Ectodermal cell (in vitro differentiated cells): Measurements from ENCODE around the gene TMEM127.
"Not testable (repeated sequence)": the region's sequence is repeated elsewhere in the genome, so short reads cannot be mapped to it uniquely, and the experiment has no call there.

Experiments used
- H3K27ac ChIP-seq: 2 replicates; pipeline ENCODE4 v1.7.0; 2013; ENCODE audit warnings: mild to moderate bottlenecking, low read depth, low read length; ENCODE audit not compliant: insufficient read depth, poor library complexity, severe bottlenecking
- H3K27me3 ChIP-seq: 2 replicates; pipeline ENCODE4 v1.7.0; 2013; ENCODE audit warnings: mild to moderate bottlenecking, low read length; ENCODE audit not compliant: insufficient read depth, control insufficient read depth, poor library complexity, severe bottlenecking
- H3K36me3 ChIP-seq: one replicate; pipeline ENCODE4 v1.7.0; 2013; ENCODE audit warnings: low read length; ENCODE audit not compliant: control insufficient read depth, insufficient read depth
- H3K4me1 ChIP-seq: one replicate; pipeline ENCODE4 v1.7.0; 2013; ENCODE audit warnings: low read length; ENCODE audit not compliant: control insufficient read depth, insufficient read depth
- H3K4me3 ChIP-seq: 2 replicates; pipeline ENCODE4 v1.7.0; 2013; ENCODE audit warnings: low read depth, low read length, control low read depth; ENCODE audit not compliant: insufficient read depth
- H3K9me3 ChIP-seq: 2 replicates; pipeline ENCODE4 v1.7.0; 2013; ENCODE audit warnings: mild to moderate bottlenecking, low read length, moderate library complexity; ENCODE audit not compliant: control insufficient read depth
- WGBS, 2 experiments: methylation state at CpG; one replicate each; pipeline ENCODE4 v1.1.7; 2013; ENCODE audit warnings: missing lambda C conversion rate in 2 of 2; 5-methylcytosine and 5-hydroxymethylcytosine counted together

The TMEM127 gene

GRCh38 chr2:96225016-96225533 lies 40.7 kb downstream of the TMEM127 start:
- no peak overlapping the region for H3K27ac ChIP-seq
- no peaks in the 10 kb centered on the region for H3K9me3 ChIP-seq
- no peaks in the 10 kb centered on the region for H3K27me3 ChIP-seq
- H3K4me3 ChIP-seq = no peak overlapping the region
- 91 to 94% methylated on average over 3 of the region's 3 CpGs for WGBS, 2 experiments
- H3K36me3 ChIP-seq = no peaks in the 10 kb centered on the region
- H3K4me1 ChIP-seq = no peaks in the 10 kb centered on the region

- 78 to 100% methylated on average over 1 of the region's 1 CpG for WGBS, 2 experiments
- H3K27me3 ChIP-seq, H3K36me3 ChIP-seq: not testable (repeated sequence)
Measured at GRCh38 chr2:96221106-96221505, 44.7 kb downstream of the TMEM127 start.

GRCh38 chr2:96219959-96220358 lies 45.8 kb downstream of the TMEM127 start:
- not testable (repeated sequence) for H3K4me3 ChIP-seq, H3K27ac ChIP-seq, H3K9me3 ChIP-seq, H3K36me3 ChIP-seq, H3K27me3 ChIP-seq, H3K4me1 ChIP-seq
- 96 to 97% methylated on average over 4 of the region's 4 CpGs for WGBS, 2 experiments

More at GRCh38 chr2:96221106-96221505, 44.7 kb downstream of the TMEM127 start:
- not testable (repeated sequence) for H3K9me3 ChIP-seq, H3K4me3 ChIP-seq, H3K27ac ChIP-seq, H3K4me1 ChIP-seq

DNA sequence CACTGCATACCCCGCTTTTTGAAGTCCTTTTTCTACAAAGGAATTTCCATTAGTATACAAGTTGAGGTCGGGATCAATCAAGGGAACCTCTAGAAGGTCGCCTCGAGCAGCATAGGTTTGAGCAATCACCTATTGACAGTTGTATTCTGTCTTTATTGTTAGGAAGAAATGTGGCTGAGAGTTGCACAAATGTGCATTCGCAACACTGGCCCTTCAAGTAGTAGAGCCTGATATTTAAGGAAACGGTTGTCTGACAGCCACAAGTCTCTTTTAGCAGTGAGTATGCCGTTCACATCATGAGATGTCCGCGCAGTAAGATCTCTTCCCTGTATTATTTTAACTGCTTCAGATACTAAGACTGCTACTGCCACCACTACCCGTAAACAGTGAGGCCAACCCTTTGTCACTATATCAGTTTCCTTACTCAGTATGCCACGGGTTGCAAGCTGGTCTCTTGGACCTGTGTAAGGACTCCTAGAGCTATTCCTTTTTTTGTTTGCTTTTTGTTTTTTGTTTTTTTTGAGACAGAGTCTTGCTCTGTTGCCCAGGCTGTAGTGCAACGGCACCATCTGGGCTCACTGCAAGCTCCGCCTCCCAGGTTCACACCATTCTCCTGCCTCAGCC lies 47.2 kb downstream of the TMEM127 start:
- Histone ChIP-seq H3K36me3 (no peaks in the 10 kb centered on the region), H3K9me3 (no peaks in the 10 kb centered on the region), H3K27ac (no peak overlapping the region), H3K27me3 (no peaks in the 10 kb centered on the region), H3K4me3 (no peak overlapping the region), H3K4me1 (no peaks in the 10 kb centered on the region)
- 89 to 91% methylated on average over 13 of the region's 13 CpGs for WGBS, 2 experiments

DNA sequence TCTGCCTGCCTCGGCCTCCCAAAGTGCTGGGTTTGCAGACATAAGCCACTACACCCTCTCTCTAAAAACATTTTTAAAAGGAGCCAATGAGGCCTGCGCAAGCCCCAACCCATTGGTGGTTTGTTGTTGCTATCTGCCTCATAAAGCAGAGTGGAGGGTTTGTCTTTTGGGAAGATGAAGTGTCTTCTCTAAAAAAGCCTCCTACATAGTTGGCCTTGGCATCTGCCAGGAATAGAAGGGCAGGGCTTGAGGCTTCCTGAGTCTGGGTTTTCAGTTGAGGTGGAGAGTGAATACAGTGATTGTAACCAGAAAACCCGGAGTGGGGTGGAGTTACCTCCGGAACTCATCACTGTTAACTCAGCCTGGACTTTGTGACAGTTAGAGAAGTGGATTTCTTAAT lies 51.2 kb downstream of the TMEM127 start:
- H3K4me3 ChIP-seq = no peak overlapping the region
- H3K9me3 ChIP-seq = no peaks in the 10 kb centered on the region
- 96% methylated on average over 4 of the region's 4 CpGs for WGBS, 2 experiments
- H3K36me3 ChIP-seq = no peaks in the 10 kb centered on the region
- H3K27me3 ChIP-seq = no peaks in the 10 kb centered on the region
- H3K27ac ChIP-seq = no peak overlapping the region
- H3K4me1 ChIP-seq = peaks cover 7% of the 10 kb centered on the region

GRCh38 chr2:96213379-96213778 lies 52.4 kb downstream of the TMEM127 start:
- WGBS, 2 experiments = 89 to 90% methylated on average over 12 of the region's 12 CpGs
- Histone ChIP-seq H3K27ac (no peak overlapping the region), H3K9me3 (no peaks in the 10 kb centered on the region), H3K36me3 (no peaks in the 10 kb centered on the region), H3K4me1 (peaks cover 9% of the 10 kb centered on the region), H3K4me3 (no peak overlapping the region), H3K27me3 (no peaks in the 10 kb centered on the region)

GRCh38 chr2:96212339-96212738 lies 53.5 kb downstream of the TMEM127 start:
- Histone ChIP-seq H3K27me3 (no peaks in the 10 kb centered on the region), H3K27ac (no peak overlapping the region), H3K4me3 (no peak overlapping the region), H3K9me3 (no peaks in the 10 kb centered on the region), H3K4me1 (peaks cover 9% of the 10 kb centered on the region), H3K36me3 (no peaks in the 10 kb centered on the region)
- 86 to 91% methylated on average over 3 to 4 of the region's 4 CpGs for WGBS, 2 experiments

DNA sequence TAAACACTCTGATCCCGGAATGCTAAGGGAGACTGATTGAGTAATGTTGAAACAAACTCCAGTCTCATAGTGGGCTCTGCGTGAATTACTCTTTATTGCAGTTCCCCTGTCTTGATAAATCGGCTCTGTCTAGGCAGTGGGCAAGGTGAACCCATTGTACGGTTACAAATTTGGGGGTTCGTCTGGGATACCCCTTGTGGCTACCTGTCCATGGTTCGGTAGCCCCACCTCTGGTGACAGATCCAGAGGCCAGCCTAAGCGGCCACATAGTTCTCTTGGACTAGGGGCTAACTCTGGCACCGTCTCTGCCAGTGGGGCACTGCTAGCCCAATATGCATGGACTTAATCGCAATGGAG lies 56.1 kb downstream of the TMEM127 start:
- Histone ChIP-seq H3K27ac (no peak overlapping the region), H3K36me3 (no peaks in the 10 kb centered on the region), H3K4me1 (peaks cover 14% of the 10 kb centered on the region), H3K9me3 (no peaks in the 10 kb centered on the region), H3K4me3 (peak overlapping the region; percentile 97), H3K27me3 (no peaks in the 10 kb centered on the region)
- 95% methylated on average over 9 of the region's 9 CpGs for WGBS, 2 experiments

- Histone ChIP-seq H3K27ac (peak overlapping the region; percentile 63), H3K27me3 (no peaks in the 10 kb centered on the region), H3K4me1 (peaks cover 14% of the 10 kb centered on the region), H3K9me3 (no peaks in the 10 kb centered on the region), H3K36me3 (no peaks in the 10 kb centered on the region), H3K4me3 (peak overlapping the region; percentile 97)
- 12% methylated on average over 21 of the region's 21 CpGs for WGBS, 2 experiments
Measured at GRCh38 chr2:96209011-96209728, 56.6 kb downstream of the TMEM127 start.

GRCh38 chr2:96208143-96209010 lies 57.4 kb downstream of the TMEM127 start, which contains the start of gene STARD7:
STARD7 (minus strand) TSS chr2:96208827; CDS start chr2:96208434, 393 bp downstream.
- H3K27ac ChIP-seq = peak within 1 kb of the TSS; percentile 92
- WGBS, 2 experiments = 0% methylated on average over 100 of the region's 100 CpGs
- H3K9me3 ChIP-seq = no peaks in the 10 kb centered on the region
- H3K4me1 ChIP-seq = peaks cover 14% of the 10 kb centered on the region
- no peaks in the 10 kb centered on the region for H3K36me3 ChIP-seq
- H3K27me3 ChIP-seq = no peaks in the 10 kb centered on the region
- peak within 1 kb of the TSS; percentile 97 for H3K4me3 ChIP-seq
